Effector CD4-positive, alpha-beta T cell (primary cell): ENCODE data around the gene LDLRAP1.

Source experiments
- DNase-seq: peaks from one replicate; pipeline ENCODE4 v3.0.0-alpha.2; 2020

LDLRAP1 gene

GRCh38 chr1:25524568-25525360 is 18.6 kb upstream of the LDLRAP1 start:
- no peak for DNase-seq

GRCh38 chr1:25525361-25525688 is 18.1 kb upstream of the LDLRAP1 start:
- DNase-seq = no peak

DNA sequence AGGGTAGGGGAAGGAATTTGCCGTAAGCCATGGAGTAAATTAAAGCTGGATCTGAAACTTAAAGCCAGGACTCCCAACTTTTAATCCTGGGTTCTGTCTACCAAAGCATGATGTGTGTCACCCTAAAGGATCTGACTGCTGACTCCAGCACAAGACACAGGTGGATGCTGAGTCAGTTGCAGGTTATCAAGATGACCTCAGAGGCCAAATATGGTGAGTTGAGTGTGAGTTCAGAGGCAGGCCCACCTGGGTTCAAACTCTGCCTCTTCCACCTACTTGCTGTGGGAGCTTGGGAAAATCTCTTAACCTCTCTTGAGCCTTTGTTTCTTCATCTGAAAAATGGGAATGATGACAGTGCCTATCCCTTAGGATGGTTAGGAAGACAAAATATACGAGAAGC is 16.7 kb upstream of the LDLRAP1 start:
- no peak for DNase-seq

GRCh38 chr1:25527226-25527846 is 16.1 kb upstream of the LDLRAP1 start:
- DNase-seq = no peak

GRCh38 chr1:25527946-25528595 is 15.3 kb upstream of the LDLRAP1 start:
- DNase-seq = no peak

DNA sequence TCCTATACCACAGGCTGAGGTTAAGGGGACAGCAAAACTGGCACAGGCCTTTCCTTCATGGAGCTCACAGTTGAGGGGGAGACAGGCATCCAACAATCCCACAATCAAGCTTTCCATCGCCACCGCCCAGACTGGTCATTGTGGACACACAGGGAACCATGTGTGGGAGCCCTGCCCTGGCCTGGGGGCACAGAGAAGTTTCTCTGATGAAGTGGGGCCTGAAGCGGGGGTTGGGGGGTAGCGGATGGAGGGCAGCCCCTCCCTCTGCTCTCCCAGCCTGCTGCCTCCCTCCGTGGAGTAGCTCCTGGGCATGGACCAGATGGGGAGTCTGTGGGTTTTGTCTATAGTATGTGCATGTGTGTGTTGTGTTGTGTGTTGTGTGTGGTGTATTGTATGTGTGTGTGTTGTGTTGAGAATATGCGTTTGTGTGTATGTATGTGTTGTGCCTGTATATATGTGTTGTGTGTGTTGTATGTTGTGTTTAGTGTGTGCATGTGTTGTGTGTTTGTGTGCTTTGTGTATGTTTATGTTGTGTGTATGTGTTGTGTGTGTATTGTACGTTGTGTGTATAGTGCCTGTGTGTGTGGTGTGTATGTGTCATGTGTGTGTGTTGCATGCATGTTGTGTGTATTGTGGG is 14.4 kb upstream of the LDLRAP1 start:
- no peak for DNase-seq

- DNase-seq = no peak
Measured at GRCh38 chr1:25529518-25530185, 13.8 kb upstream of the LDLRAP1 start.

GRCh38 chr1:25530186-25531081 is 13.0 kb upstream of the LDLRAP1 start:
- no peak for DNase-seq

DNA sequence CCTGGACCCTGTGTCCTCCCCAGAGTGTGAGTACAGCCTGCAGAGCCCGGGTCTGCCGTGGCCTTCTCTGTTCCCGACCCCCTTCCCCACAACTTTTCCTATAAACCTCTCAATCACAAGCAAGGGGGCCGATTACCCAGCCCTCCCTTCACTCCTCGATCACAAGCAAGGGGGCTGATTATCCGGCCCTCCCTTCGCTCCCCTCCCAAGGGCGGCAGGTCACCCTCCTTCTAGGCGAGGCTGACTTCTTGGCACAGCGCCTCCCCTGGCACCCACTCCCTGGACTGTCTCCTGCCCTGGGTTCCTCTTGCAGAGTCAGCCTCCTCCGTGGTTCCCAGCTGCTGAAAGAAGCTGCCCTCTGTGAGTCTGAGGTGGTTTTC is 12.3 kb upstream of the LDLRAP1 start:
- no peak for DNase-seq

DNA sequence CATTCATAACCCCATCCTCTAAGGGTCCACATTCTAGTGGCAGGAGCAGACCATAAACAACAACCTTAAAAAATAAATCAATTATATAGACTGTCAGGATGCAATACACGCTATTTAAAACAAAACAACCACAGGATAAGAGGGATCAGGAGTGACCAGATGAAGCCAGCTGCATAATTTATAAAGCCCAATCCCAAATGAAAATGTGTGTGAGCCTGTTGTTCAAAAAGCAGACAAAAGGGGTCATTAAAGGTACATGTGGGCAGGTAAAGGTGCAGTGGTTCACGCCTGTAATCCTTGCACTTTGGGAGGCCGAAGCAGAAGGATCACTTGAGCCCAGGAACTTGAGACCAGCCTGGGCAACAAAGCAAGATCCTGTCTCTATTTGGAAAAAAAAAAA is 10.4 kb upstream of the LDLRAP1 start:
- DNase-seq = no peak

DNA sequence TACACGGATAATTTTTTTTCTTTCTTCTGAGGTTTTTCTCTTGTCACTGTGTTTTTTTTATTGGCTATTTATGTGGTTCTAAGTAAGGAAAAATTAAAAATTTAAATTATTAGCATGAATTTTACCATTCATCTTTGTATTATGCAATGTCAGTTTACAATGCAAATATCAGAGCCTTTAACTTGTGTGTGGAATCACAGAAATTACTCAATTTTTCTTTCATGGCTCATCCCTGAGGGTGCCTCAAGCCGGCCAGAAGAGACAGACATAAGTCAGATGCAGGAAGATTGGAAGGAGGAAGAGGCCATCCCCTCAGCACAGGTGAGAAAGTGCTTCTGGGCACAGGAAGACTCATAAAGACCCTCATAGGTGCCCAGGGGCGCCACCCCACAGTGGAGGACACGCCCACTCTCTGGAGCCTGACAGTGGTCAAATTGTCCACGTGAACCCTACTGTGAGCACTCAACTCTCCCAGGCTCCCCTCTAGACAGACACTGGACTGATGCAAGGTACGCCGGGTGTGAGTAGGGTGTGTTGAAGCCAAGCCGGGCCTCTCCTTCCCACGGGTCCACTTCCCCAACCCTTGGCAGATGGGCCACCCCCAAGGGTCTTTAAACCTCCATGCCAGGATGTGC is 9.5 kb upstream of the LDLRAP1 start:
- DNase-seq = no peak

DNA sequence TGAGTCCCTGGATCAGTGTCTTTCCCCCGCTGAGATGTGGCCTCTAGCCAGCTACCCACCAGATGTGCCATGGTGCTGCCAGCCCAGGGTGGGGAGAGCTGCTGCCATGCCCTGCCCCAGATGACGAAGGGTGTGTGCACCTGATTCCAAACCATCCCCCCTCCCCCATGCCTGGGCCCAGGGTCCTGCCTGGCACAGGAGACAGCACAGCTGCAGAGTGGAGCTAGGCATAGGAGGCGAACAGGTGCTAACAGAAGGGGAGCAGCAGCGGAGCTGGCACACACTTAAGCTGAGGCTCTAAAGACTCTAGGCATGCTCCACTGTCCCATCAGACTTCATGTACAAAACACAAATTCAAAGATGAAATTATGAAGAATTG is 9.0 kb upstream of the LDLRAP1 start:
- no peak for DNase-seq

DNA sequence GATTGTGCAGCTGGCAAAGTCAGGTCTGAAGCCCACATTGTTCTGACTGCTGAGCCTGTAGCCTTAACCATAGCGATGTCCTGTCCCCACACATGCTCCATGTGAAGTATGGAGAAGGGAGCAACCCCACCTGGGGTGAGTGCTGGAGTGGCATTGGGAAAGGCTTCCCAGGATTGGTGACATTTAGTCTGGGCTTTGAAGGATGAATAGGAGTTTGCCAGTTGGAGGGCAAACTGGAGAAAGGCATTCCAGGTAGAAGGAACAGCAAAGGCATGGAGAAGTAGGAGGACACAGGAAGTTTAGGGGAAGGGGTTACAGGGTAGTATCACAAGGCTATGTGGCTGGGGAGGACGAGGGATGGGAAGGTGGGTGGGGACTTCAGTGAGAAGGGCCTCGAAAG is 7.3 kb upstream of the LDLRAP1 start:
- DNase-seq = no peak

DNA sequence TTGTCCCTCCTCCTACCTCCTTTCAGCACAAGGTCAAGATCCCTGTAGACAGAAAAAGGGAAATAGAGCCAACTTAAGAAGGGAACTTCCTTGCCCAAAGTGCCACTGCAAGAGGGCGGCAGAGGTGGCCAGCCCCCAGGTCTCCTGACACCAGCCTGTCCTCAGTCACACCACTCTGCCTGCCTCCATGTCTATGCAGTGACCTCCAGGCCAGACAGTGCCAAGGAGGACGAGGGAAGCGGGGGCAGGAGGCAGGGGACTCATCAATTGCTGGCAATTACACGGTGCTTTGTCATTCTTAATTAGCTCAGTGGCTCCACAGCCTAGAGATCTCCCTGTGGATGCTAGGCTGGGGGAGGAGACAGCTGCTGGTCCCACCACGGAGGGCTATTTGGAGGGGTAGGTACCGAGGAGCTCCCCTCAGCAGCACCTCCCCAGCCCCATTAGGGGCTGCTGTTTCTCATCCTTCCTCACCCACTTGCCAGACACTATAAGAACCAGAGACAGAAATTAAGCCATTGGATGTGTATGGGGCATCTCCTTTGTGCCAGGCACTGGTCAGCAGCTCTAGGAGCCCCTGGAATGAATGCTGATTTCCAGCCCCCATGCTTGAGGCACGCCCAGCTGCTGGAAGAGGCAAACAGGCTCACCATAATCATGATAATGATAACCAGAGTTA is 6.1 kb upstream of the LDLRAP1 start:
- DNase-seq = no peak

GRCh38 chr1:25538191-25538767 is 5.1 kb upstream of the LDLRAP1 start:
- no peak for DNase-seq

GRCh38 chr1:25540750-25541342 is 2.6 kb upstream of the LDLRAP1 start:
- no peak for DNase-seq

DNA sequence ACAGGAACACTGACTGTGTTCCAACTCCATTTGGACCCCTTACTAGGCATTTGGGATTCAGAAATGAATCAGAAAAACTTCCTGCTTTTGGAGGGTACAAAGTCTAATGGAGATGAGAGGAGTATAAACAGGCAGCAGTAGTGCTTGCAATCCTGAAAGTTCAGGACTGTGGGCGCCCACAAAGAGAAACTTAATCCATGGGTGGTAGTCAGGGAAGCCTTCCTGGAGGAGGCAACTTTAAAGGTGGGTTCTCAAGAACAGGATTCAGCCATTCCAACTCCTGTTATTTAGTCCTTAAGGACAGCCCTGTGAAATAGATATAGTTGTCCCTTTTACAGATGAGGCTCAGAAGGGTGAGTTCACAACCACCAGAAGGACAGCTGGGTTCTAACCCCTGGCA is 2.0 kb upstream of the LDLRAP1 start:
- DNase-seq = no peak

DNA sequence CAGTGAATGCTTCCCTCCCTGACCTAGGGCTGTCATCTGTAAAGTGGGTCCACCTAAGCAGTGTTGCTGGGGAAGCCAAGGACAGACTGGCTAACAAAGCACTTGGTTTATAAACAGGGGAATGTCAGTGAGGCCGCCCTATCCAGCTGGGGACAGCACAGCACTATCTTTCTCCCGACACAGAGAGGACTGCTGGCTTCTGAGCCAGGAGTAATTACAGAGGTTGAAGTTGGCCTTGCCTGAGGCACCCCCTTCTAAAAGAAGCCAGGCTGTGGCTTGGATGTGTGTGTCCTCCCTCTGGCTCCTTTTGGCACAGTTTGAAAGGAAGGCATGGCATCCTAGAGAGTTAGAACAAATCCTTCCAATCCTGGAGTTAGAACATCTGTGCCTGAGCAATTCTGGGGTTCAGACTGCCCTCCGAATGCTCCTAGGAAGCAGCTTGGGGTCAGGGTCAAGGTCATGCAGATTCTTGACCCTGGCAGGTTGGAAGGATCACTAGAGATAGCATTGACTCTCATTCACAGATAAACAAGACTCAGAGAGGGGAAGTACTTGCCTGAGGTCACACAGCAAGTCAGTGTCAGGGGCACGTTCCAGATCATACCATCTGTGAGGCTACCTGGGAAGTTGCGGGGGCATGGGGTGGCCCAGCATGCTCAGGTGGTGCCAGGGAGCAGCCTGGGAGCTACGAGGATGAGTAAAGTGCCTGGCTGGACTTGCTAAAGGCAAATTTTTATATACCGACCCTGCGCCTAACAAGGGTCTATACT is 1.3 kb upstream of the LDLRAP1 start:
- no peak for DNase-seq

DNA sequence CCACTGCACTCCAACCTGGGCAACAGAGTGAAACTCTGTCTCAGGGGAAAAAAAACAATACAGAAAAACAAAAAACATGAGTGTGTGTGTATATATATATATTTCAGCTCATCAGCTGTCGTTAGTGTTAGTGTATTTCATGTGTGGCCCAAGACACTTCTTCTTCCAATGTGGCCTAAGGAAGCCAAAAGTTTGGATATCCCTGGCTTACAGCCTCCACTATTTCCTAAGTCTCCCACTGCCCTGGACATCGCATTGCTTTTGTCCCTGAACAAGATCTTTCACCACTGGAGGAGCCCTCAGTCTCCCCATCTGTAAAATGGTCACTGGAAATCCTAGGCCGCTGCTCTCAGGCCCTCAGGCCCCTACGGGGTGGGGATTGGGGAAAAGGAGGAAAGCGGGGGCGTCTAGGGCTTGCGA is 391 bp upstream of the LDLRAP1 start:
- DNase-seq = no peak
